Keratinocyte (primary cell): ENCODE measurements around the gene GUK1.

ENCODE experiments used
- CTCF ChIP-seq, 3 experiments: IDR thresholded peaks in 1 of 3; conservative IDR thresholded peaks in 1 of 3; optimal IDR thresholded peaks in 1 of 3; 2 replicates in 2 of 3; 3 replicates in 1 of 3; pipeline versions ENCODE3 to v1.5.1; 2011; ENCODE audit warnings: low read length in 3 of 3, mild to moderate bottlenecking in 3 of 3, moderate library complexity in 2 of 3, control low read depth in 1 of 3, inconsistent platforms in 1 of 3; ENCODE audit not compliant: insufficient read depth in 2 of 3; ENCODE audit errors: extremely low read depth in 1 of 3
- EZH2 ChIP-seq: IDR thresholded peaks from one replicate; pipeline ENCODE4 v1.6.1; 2012; ENCODE audit warnings: inconsistent platforms, mild to moderate bottlenecking, low read length, moderate library complexity

GRCh38 chr1:228147151-228147693, 7.1 kb downstream of the GUK1 start:
- no peak for TF ChIP-seq EZH2
- TF ChIP-seq CTCF (optimal IDR thresholded peaks at IDR 0.05 in 1 of 3, IDR thresholded peaks at IDR 0.05 in 1 of 3, conservative IDR thresholded peaks at IDR 0.05 in 1 of 3; ENCODE audit: extremely low read depth in 1 of 3, insufficient read depth in 2 of 3, low read length in 3 of 3) = no peak
